ENCODE data around the gene SLC25A25.

DNA sequence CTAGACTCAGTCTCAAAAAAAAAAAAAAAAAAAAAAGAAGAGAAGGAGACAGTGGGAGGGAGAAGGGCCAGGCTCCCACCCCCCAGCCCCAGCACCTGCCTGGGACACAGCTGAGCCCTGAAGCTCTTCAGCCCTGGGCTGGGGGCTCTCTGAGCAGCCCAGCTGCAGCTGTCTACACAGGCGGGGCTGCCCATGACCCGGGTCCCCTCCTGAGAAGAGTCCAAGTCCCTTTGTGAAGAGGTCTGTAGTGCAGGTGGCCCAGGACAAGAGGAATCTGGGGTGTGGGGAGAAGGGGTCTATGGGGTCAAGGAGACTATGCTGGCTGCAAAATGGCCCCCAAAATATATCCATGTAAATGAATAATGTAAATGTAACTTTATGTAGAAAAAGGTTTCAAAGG lies 74.6 kb downstream of the SLC25A25 start:
- TF ChIP-seq, protein P1, sequence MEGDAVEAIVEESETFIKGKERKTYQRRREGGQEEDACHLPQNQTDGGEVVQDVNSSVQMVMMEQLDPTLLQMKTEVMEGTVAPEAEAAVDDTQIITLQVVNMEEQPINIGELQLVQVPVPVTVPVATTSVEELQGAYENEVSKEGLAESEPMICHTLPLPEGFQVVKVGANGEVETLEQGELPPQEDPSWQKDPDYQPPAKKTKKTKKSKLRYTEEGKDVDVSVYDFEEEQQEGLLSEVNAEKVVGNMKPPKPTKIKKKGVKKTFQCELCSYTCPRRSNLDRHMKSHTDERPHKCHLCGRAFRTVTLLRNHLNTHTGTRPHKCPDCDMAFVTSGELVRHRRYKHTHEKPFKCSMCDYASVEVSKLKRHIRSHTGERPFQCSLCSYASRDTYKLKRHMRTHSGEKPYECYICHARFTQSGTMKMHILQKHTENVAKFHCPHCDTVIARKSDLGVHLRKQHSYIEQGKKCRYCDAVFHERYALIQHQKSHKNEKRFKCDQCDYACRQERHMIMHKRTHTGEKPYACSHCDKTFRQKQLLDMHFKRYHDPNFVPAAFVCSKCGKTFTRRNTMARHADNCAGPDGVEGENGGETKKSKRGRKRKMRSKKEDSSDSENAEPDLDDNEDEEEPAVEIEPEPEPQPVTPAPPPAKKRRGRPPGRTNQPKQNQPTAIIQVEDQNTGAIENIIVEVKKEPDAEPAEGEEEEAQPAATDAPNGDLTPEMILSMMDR (IDR thresholded peaks at IDR 0.05) = no peak
- TF ChIP-seq POLR2AphosphoS5 (IDR thresholded peaks at IDR 0.05) (no peak), POLR2A (IDR thresholded peaks at IDR 0.05) (no peak)
